CD8-positive, alpha-beta memory T cell (primary cell): ENCODE results near the gene KSR1. TPM values are rescaled to one million over a fixed set of nuclear protein-coding genes. Genes with fewer than 3 reads are reported as not detected.
"Not testable (repeated sequence)": the region's sequence is repeated elsewhere in the genome, so short reads cannot be mapped to it uniquely, and the experiment has no call there.

Experiments used
- CTCF ChIA-PET: fragments of 350-600 bp; sonication (Branson Sonifier 250); formaldehyde crosslinking; loops from one replicate; lab custom pipeline; 2021; ENCODE audit warnings: antibody characterized with exemption; lab: Charles Lee
- POLR2A ChIA-PET: fragments of 350-600 bp; sonication (Branson Sonifier 250); formaldehyde crosslinking; loops from one replicate; lab custom pipeline; 2021; ENCODE audit warnings: antibody characterized with exemption; lab: Charles Lee
- DNase-seq, 5 donors: peaks; one replicate each; pipeline versions ENCODE4 v3.0.0 to v3.0.0-alpha.2; 2020 to 2022; ENCODE audit warnings: mixed read lengths in 1 of 5
- H3K27ac ChIP-seq: one replicate; pipeline ENCODE4 v1.7.0; 2013; ENCODE audit warnings: low read depth, mild to moderate bottlenecking, low read length, moderate library complexity
- H3K27me3 ChIP-seq: 2 replicates; pipeline ENCODE4 v1.7.0; 2013; ENCODE audit warnings: low read length, mild to moderate bottlenecking; ENCODE audit not compliant: insufficient read depth, poor library complexity, severe bottlenecking
- H3K36me3 ChIP-seq: 2 replicates; pipeline ENCODE4 v1.7.0; 2013; ENCODE audit warnings: mild to moderate bottlenecking, low read length, moderate library complexity; ENCODE audit not compliant: insufficient read depth
- H3K4me1 ChIP-seq: 2 replicates; pipeline ENCODE4 v1.7.0; 2013; ENCODE audit warnings: mild to moderate bottlenecking, low read length, moderate library complexity; ENCODE audit not compliant: insufficient read depth
- H3K4me3 ChIP-seq: 2 replicates; pipeline ENCODE4 v1.7.0; 2013; ENCODE audit warnings: mild to moderate bottlenecking, low read length
- H3K9me3 ChIP-seq: 2 replicates; pipeline ENCODE4 v1.7.0; 2013; ENCODE audit warnings: mild to moderate bottlenecking, low read length
- H3K27ac Mint-ChIP-seq, 8 donors: one replicate each; pipeline ENCODE4 v1.8.0; 2020 to 2021; ENCODE audit warnings: mixed read lengths in 8 of 8, mild to moderate bottlenecking in 6 of 8, inconsistent platforms in 3 of 8, moderate library complexity in 3 of 8
- H3K27me3 Mint-ChIP-seq, 2 donors: one replicate each; pipeline ENCODE4 v1.8.0; 2020 to 2021; ENCODE audit warnings: mixed read lengths in 2 of 2, mild to moderate bottlenecking in 1 of 2, moderate library complexity in 1 of 2
- H3K36me3 Mint-ChIP-seq, 3 donors: one replicate each; pipeline ENCODE4 v1.8.0; 2020 to 2021; ENCODE audit warnings: mixed read lengths in 3 of 3, inconsistent platforms in 1 of 3, mild to moderate bottlenecking in 1 of 3
- H3K4me1 Mint-ChIP-seq, 3 donors: one replicate each; pipeline ENCODE4 v1.8.0; 2020 to 2021; ENCODE audit warnings: mixed read lengths in 3 of 3, inconsistent platforms in 1 of 3, mild to moderate bottlenecking in 1 of 3
- H3K4me3 Mint-ChIP-seq, 7 donors: one replicate each; pipeline ENCODE4 v1.8.0; 2020 to 2021; ENCODE audit warnings: mixed read lengths in 7 of 7, mild to moderate bottlenecking in 6 of 7, moderate library complexity in 4 of 7, inconsistent platforms in 2 of 7
- H3K9me3 Mint-ChIP-seq, 5 donors: one replicate each; pipeline ENCODE4 v1.8.0; 2020 to 2022; ENCODE audit warnings: mixed read lengths in 5 of 5, mild to moderate bottlenecking in 3 of 5, moderate library complexity in 2 of 5, inconsistent platforms in 1 of 5
- polyA plus RNA-seq: library from polyadenylated mRNA; unstranded; fragments of 300-500 nt; fragmentation: Illumina TruSeq; gene quantifications from one replicate; pipeline ENCODE4 v1.2.3, GENCODE V29; 2021
- total RNA-seq, 2 experiments: library from RNA; stranded (reverse); gene quantifications; one replicate each; pipeline ENCODE4 v1.2.3, GENCODE V29; 2021

Gene KSR1
- total and polyA plus RNA-seq, 3 experiments from 2014 or later: 2.9 to 26.9 (median 26.3) TPM

DNA sequence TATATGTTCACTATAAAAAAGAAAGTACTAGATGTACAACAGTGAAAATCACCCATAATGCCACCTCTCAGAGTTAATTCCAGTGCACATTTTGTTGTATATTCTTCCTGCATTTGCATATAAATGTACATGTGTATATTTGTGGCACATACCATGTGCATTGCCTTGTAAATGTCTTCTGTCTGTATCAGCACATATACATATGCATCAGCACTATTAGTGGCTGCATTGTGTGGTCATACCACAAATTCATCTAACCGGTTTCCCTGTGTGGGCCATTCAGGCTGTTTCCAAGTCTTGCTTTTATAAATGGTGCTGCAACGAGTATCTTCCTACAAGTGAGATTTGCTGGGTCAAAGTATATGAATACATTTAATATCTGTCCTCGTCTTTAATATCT lies 6.5 kb downstream of the KSR1 start:
- ChIA-PET POLR2A (no interaction called here), CTCF (no interaction called here)
- Histone ChIP-seq H3K27me3 (no peaks in the 10 kb centered on the region), H3K4me3 (no peak overlapping the region), H3K4me1 (peaks cover 29% of the 10 kb centered on the region), H3K36me3 (no peaks in the 10 kb centered on the region), H3K9me3 (no peaks in the 10 kb centered on the region), H3K27ac (no peak overlapping the region)
- Mint-ChIP-seq H3K4me3 (peak overlapping the region in 1 of 7 donors; percentile 2), H3K27me3 (peaks cover 0 to 1% of the 10 kb centered on the region in 2 donors), H3K4me1 (peaks cover 47 to 80% (median 71%) of the 10 kb centered on the region in 3 donors), H3K27ac (peak overlapping the region in 1 of 8 donors; percentile 34), H3K9me3 (no peaks in the 10 kb centered on the region), H3K36me3 (peaks cover 0 to 1% (median 0%) of the 10 kb centered on the region in 3 donors)
- no peak for DNase-seq

DNA sequence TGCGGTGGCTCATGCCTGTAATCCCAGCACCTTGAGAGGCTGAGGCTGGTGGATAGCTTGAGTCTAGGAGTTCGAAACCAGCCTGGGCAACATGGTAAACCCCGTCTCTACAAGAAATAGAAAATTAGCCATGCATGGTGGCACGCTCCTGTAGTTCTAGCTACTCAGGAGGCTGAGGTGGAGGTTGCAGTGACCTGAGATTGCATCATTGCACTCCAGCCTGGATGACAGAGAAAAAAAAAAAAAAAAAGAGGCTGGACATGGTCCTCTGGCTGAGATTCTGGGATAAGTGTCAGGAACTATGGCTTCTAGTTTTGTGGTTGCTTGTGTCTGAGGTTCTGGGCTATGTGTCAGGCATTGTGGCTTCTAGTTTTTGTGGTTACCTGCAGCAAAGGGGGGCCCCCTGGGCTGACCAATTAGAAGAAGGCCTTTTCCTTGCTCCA lies 7.0 kb downstream of the KSR1 start:
- Mint-ChIP-seq H3K4me1 (peaks cover 44 to 74% (median 66%) of the 10 kb centered on the region in 3 donors), H3K4me3 (peak overlapping the region in 2 of 7 donors; percentile 31 to 33), H3K27me3 (peaks cover 0 to under 1% of the 10 kb centered on the region in 2 donors), H3K27ac (peak overlapping the region in 2 of 8 donors; percentile 34 to 74), H3K36me3 (peaks cover 0 to 1% (median 0%) of the 10 kb centered on the region in 3 donors), H3K9me3 (no peaks in the 10 kb centered on the region)
- H3K27ac ChIP-seq: no peak overlapping the region
- CTCF ChIA-PET: no interaction called here
- no peaks in the 10 kb centered on the region for H3K36me3 ChIP-seq
- peaks cover 24% of the 10 kb centered on the region for H3K4me1 ChIP-seq
- POLR2A ChIA-PET: no interaction called here
- no peaks in the 10 kb centered on the region for H3K9me3 ChIP-seq
- DNase-seq: no peak
- no peak overlapping the region for H3K4me3 ChIP-seq
- H3K27me3 ChIP-seq: no peaks in the 10 kb centered on the region

DNA sequence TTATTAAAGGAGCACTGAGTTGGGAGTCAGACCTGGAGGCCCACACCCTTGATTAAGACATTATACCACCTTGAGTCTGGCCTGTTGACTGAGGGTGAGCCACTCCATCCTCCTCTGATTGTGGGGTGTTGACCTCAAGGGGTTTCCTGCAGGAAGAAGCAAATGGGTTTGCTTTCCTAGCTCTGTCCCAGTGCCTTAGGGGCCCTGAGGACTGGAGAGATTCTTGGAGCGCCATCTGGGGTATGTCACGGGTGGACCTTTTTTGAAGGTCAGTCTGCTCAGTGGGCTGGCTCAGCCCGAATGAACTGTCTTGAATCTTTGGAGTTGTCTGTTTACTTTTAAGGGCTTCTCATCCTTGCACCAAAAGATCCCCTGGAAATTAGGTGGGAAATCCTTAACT lies 7.8 kb downstream of the KSR1 start:
- peaks cover 22% of the 10 kb centered on the region for H3K4me1 ChIP-seq
- peak overlapping the region in 2 of 8 donors; percentile 33 to 74 for H3K27ac Mint-ChIP-seq
- CTCF ChIA-PET, POLR2A ChIA-PET, H3K9me3 Mint-ChIP-seq, H3K27me3 ChIP-seq, H3K36me3 Mint-ChIP-seq, H3K27ac ChIP-seq, H3K4me3 ChIP-seq, H3K9me3 ChIP-seq, H3K36me3 ChIP-seq, H3K27me3 Mint-ChIP-seq, DNase-seq: not testable (repeated sequence)
- peaks cover 47 to 73% (median 61%) of the 10 kb centered on the region in 3 donors for H3K4me1 Mint-ChIP-seq
- H3K4me3 Mint-ChIP-seq: peak overlapping the region in 1 of 7 donors; percentile 31

DNA sequence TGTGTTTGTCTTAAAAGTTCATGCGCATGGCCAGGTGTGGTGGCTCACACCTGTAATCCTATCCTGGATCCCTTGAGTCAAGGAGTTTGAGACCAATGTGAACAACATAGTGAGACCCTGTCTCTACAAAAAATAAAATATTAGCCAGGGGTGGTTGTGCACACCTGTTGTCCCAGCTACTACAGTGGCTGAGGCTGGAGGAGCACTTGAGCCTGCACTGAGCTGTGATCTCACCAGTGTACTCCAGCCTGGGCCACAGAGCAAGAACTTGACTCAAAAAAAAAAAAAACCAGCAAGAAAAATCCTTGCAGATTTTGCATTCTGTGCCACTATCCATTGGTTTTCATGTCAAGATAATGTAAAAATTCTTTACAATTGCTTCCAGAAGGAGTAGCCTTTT lies 8.2 kb downstream of the KSR1 start:
- Mint-ChIP-seq H3K4me3 (no peak overlapping the region), H3K36me3 (peaks cover 0 to 1% (median 0%) of the 10 kb centered on the region in 3 donors), H3K9me3 (no peaks in the 10 kb centered on the region), H3K4me1 (peaks cover 49 to 74% (median 63%) of the 10 kb centered on the region in 3 donors), H3K27me3 (no peaks in the 10 kb centered on the region), H3K27ac (no peak overlapping the region)
- Histone ChIP-seq H3K27ac (no peak overlapping the region), H3K36me3 (no peaks in the 10 kb centered on the region), H3K27me3 (no peaks in the 10 kb centered on the region), H3K4me3 (no peak overlapping the region), H3K9me3 (no peaks in the 10 kb centered on the region), H3K4me1 (peaks cover 22% of the 10 kb centered on the region)
- ChIA-PET POLR2A (no interaction called here), CTCF (interaction anchor here (1.0 kb wide), 1 partner anchor 8 kb away, joined by 4 read pairs; the partner anchor contains the start of gene KSR1)
- no peak for DNase-seq

GRCh38 chr17:27465875-27466274 lies 9.6 kb downstream of the KSR1 start:
- H3K27me3 Mint-ChIP-seq, H3K36me3 Mint-ChIP-seq, H3K4me3 ChIP-seq, H3K9me3 ChIP-seq, H3K27ac ChIP-seq, H3K27me3 ChIP-seq, H3K36me3 ChIP-seq, H3K9me3 Mint-ChIP-seq, DNase-seq, CTCF ChIA-PET: not testable (repeated sequence)
- H3K4me3 Mint-ChIP-seq: peak overlapping the region in 5 of 7 donors; percentile 36 to 91 (median 54)
- POLR2A ChIA-PET: interaction anchor here (2.1 kb wide), 1 partner anchor 10 kb away, joined by 11 read pairs; the partner anchor contains the start of gene KSR1
- H3K4me1 ChIP-seq: peaks cover 22% of the 10 kb centered on the region
- H3K27ac Mint-ChIP-seq: peak overlapping the region; percentile 55 to 95 (median 82)
- H3K4me1 Mint-ChIP-seq: peaks cover 52 to 76% (median 66%) of the 10 kb centered on the region in 3 donors

DNA sequence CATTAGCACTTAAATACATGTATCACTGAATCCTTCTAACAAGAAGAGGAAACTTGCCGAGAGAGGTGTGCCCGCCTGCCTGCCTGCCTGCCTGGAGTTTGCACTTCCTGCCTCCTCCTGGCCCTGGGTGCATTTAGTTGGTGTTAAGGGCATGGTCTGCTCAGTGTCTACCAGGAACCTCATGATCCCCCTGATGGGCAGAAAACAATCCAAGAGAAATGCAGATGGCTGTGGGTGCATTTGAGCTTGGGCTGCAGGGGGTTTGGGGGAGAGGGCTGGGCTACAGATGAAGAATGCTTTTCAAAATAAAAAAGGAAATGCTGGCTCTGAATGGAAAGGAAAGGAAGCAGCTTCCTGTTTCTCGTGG lies 10.1 kb downstream of the KSR1 start:
- H3K4me3 ChIP-seq: peak overlapping the region; percentile 42
- Mint-ChIP-seq H3K27me3 (no peaks in the 10 kb centered on the region), H3K4me3 (peak overlapping the region; percentile 36 to 91 (median 74)), H3K36me3 (no peaks in the 10 kb centered on the region), H3K27ac (peak overlapping the region; percentile 55 to 95 (median 84)), H3K9me3 (no peaks in the 10 kb centered on the region), H3K4me1 (peaks cover 56 to 81% (median 71%) of the 10 kb centered on the region in 3 donors)
- DNase-seq: no peak
- ChIA-PET CTCF (interaction anchor here (1.5 to 2.1 kb wide), 3 partner anchors 10 to 137 kb away, joined by 4 to 9 read pairs (median 5); partner anchors contain the start of gene KSR1), POLR2A (interaction anchor here (2.1 kb wide), 1 partner anchor 10 kb away, joined by 11 read pairs; the partner anchor contains the start of gene KSR1)
- H3K4me1 ChIP-seq: peaks cover 25% of the 10 kb centered on the region
- no peaks in the 10 kb centered on the region for H3K27me3 ChIP-seq
- no peaks in the 10 kb centered on the region for H3K36me3 ChIP-seq
- H3K27ac ChIP-seq: peak overlapping the region; percentile 39
- no peaks in the 10 kb centered on the region for H3K9me3 ChIP-seq

DNA sequence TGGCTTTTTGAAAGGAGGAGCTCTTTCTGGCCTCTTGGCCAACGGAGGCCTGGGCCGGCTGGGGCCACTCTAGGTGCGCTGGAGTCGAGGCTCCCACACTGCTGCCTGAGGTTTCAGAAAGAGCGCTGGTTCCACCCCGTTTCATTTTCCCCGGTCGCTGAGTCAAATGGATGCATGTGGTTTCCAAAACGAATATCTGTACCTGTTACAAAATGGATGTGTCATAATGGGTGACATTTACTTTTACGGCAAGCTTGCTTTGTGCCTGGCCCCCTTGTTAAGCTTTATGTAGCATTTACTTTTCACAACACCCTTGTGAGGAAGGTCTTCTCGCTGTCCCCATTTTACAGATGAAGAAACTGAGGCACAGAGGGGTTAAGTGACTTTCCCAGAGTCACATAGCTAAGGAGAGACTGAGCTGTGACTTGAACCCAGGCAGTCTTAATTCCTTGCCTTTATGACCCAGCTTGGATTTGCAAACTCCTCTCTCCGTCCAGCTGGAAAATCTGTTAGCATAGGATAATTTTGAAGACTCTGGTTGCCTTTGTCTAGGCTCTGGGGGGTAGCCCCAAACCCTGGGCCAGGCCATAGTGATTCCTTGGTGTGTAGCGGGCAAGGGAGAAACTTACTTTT lies 10.6 kb downstream of the KSR1 start:
- DNase-seq: peak in 4 of 5 donors; percentile 13 to 64 (median 18)
- Histone ChIP-seq H3K36me3 (no peaks in the 10 kb centered on the region), H3K27ac (peak overlapping the region; percentile 39), H3K9me3 (no peaks in the 10 kb centered on the region), H3K27me3 (no peaks in the 10 kb centered on the region), H3K4me3 (peak overlapping the region; percentile 42), H3K4me1 (peaks cover 30% of the 10 kb centered on the region)
- Mint-ChIP-seq H3K27me3 (no peaks in the 10 kb centered on the region), H3K4me3 (peak overlapping the region; percentile 36 to 91 (median 74)), H3K9me3 (no peaks in the 10 kb centered on the region), H3K36me3 (no peaks in the 10 kb centered on the region), H3K4me1 (peaks cover 60 to 82% (median 75%) of the 10 kb centered on the region in 3 donors), H3K27ac (peak overlapping the region; percentile 55 to 95 (median 84))
- CTCF ChIA-PET: interaction anchor here (1.5 to 2.1 kb wide), 3 partner anchors 10 to 136 kb away, joined by 4 to 9 read pairs (median 5); partner anchors contain the start of gene KSR1
- POLR2A ChIA-PET: interaction anchor here (2.1 kb wide), 1 partner anchor 11 kb away, joined by 11 read pairs; the partner anchor contains the start of gene KSR1

DNA sequence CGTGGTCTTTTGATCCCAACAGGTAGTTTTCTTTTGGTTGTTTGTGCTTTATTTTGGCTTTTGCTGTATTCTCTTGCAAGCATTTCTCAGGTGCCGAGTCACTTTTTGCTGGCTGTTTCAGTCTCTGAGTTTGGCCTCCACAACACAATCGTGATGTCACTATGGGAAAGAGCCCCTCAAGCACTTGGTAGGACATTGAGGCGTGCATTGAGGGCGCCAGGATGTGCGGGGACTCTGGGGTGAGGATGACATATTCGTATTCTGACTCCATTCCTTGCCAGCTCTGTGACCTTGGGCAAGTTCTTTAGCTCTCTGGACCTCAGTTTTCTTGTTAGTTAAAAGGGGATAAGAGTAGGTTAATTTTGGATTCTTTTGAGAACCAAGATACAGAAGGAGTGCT lies 13.0 kb downstream of the KSR1 start:
- DNase-seq: no peak
- Mint-ChIP-seq H3K4me1 (peaks cover 66 to 85% (median 77%) of the 10 kb centered on the region in 3 donors), H3K4me3 (peak overlapping the region in 1 of 7 donors; percentile 4), H3K36me3 (no peaks in the 10 kb centered on the region), H3K27ac (peak overlapping the region in 7 of 8 donors; percentile 24 to 71 (median 48)), H3K9me3 (no peaks in the 10 kb centered on the region), H3K27me3 (no peaks in the 10 kb centered on the region)
- no peak overlapping the region for H3K27ac ChIP-seq
- POLR2A ChIA-PET: no interaction called here
- CTCF ChIA-PET: no interaction called here
- H3K36me3 ChIP-seq: no peaks in the 10 kb centered on the region
- H3K27me3 ChIP-seq: no peaks in the 10 kb centered on the region
- no peaks in the 10 kb centered on the region for H3K9me3 ChIP-seq
- peaks cover 46% of the 10 kb centered on the region for H3K4me1 ChIP-seq
- H3K4me3 ChIP-seq: no peak overlapping the region
